GM12872 (cell line): ENCODE data around the gene KCNQ1.

ENCODE experiments used
- CTCF ChIP-seq: IDR thresholded peaks from 3 replicates; pipeline ENCODE4 v1.5.1; 2011; ENCODE audit warnings: low read depth, mild to moderate bottlenecking, low read length, moderate library complexity; ENCODE audit not compliant: insufficient read depth

The KCNQ1 gene

GRCh38 chr11:2576111-2576510, 131.3 kb downstream of the KCNQ1 start:
- no peak for TF ChIP-seq CTCF

GRCh38 chr11:2576549-2576948, 131.7 kb downstream of the KCNQ1 start:
- TF ChIP-seq CTCF = no peak

GRCh38 chr11:2577031-2577990, 132.5 kb downstream of the KCNQ1 start:
- no peak for TF ChIP-seq CTCF

GRCh38 chr11:2577991-2578928, 133.5 kb downstream of the KCNQ1 start:
- TF ChIP-seq CTCF = no peak

GRCh38 chr11:2578929-2579270, 134.1 kb downstream of the KCNQ1 start:
- no peak for TF ChIP-seq CTCF

GRCh38 chr11:2579315-2580060, 134.7 kb downstream of the KCNQ1 start:
- TF ChIP-seq CTCF = no peak

- TF ChIP-seq CTCF = no peak
These were observed 135.2 kb downstream of the KCNQ1 start for GRCh38 chr11:2580061-2580421.
